Thoracic aorta endothelial cell (primary cell): ENCODE measurements around the gene SLC8A2. TPM values are rescaled to one million over a fixed set of nuclear protein-coding genes. Genes with fewer than 3 reads are reported as not detected.

Experiments
- total RNA-seq: library from RNA; depleted of rRNA; stranded (reverse); fragments of >200 nt; gene quantifications from 2 replicates; pipeline ENCODE4 v1.2.3, GENCODE V29; 2012

The SLC8A2 gene, protein sequence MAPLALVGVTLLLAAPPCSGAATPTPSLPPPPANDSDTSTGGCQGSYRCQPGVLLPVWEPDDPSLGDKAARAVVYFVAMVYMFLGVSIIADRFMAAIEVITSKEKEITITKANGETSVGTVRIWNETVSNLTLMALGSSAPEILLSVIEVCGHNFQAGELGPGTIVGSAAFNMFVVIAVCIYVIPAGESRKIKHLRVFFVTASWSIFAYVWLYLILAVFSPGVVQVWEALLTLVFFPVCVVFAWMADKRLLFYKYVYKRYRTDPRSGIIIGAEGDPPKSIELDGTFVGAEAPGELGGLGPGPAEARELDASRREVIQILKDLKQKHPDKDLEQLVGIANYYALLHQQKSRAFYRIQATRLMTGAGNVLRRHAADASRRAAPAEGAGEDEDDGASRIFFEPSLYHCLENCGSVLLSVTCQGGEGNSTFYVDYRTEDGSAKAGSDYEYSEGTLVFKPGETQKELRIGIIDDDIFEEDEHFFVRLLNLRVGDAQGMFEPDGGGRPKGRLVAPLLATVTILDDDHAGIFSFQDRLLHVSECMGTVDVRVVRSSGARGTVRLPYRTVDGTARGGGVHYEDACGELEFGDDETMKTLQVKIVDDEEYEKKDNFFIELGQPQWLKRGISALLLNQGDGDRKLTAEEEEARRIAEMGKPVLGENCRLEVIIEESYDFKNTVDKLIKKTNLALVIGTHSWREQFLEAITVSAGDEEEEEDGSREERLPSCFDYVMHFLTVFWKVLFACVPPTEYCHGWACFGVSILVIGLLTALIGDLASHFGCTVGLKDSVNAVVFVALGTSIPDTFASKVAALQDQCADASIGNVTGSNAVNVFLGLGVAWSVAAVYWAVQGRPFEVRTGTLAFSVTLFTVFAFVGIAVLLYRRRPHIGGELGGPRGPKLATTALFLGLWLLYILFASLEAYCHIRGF
- total RNA-seq, result not detected in 2 replicates

DNA sequence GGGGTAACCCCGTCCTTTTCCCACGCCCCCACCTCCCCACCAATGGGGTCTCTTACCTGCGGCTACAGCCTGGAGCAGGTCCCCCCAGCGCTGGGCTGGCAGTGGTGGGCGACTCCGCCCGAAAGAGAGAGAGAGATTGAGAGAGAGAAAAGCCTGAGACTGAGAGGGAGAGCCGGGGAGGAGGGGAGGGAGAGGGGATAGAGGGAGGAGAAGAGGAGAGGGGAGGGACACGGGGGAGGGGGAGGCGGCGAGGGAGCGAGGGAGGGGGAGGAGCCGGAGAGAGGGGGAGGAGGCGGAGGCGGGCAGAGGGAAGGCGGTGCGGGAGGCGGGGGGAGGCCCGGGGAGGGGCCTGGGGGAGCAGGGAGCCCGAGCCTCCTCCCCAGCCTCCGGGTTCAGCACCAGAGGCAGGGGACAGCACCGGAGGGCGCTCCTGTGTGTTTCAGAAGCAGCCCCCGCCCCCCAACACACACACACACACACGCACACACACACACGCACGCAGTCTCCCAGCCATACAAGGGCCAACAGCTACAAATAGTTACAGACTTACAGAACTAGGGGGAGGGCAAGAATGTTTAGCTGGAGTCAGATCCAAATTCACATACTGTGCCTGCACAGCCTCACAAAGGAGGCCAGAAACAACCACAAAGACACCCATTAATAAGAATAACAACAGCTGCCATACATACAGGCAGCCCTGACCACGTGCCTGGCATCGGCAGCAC, at the start of gene SLC8A2:
TSS of gene SLC8A2 (minus strand) at position 161 of the 725 bp plus-strand sequence. CDS start 5,490 bp downstream, outside the sequence.

DNA sequence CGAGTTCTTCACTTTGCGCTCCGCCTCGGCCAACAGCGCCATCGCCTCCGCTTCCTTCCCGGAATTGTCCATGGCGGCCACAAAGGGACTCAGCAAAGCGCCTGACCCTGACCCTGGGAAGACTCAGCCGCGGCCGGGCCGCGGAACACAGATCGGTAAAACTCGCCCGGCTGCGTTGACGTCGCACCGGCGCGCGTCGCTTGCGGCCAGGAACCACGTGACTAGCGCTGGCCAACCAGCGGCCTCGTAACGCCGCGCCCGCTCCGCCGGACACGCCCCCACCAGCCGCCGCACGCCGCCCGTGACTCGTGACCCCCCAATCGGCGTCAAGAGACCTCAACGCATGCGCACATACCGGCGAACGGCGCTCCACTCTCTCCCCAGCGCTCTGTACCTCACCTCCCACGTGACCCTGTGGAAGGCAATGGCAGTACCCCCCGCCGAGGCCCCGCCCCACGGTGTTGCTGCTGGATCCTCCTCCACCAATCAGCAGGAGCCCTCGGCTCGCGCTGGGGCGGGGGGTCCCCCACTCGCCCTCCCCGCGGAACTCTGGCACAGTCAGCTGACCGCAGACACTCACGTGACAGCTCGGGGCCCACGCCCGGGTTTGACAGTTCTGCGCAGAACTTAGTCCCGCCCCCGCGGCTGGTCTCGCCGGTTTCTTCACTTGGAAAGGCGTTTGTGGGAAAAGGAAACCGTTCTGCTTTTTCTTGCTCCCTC, 43.3 kb upstream of the SLC8A2 start, which contains the start of gene NAPA:
TSS of gene NAPA (minus strand) at position 195 of the 720 bp plus-strand sequence. CDS start at position 72, 123 bp downstream.

DNA sequence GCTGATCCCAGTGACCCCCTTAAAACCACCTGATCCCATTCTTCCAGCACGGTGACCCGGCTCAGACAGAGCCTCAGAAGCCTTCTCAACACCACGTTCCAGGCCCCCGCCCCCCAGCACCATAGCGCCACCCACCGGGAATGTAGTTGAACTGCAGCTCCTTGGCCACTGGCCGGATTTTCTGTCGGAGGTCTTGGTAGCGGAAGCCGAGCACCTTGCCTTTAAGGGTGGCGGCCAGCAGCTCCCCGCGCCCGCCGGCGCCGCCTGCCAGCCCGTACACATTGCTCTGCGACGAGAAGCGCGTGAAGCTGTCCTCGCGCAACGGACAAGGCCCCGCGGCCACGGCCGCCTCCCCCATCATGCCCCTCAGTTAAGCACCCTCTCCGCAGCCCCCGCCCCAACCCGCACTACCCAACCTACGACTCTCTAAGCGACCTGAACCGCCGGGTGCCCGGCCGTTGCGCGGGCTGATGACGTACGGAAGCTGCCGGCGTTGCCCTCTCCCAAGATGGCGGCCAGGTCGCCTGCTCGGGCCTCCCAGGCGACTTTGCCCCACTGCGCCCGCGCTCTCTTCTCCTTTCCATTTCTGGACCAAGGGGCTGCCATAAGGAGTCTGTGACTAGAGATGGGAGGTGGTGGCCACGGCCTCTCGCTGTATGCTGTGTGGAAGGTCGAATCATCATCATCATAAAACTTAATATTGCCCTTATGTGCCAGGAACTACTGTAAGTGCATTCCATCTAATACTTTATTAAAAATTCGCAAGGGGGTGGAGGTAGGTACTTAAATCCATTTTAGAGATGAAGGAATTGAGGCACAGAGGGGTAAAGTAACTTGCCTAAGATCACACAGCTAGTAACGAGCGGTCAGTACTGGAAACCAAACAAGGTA, 12.4 kb upstream of the SLC8A2 start, which contains the start of gene KPTN:
TSS of gene KPTN (minus strand) at position 420 of the 891 bp plus-strand sequence. CDS start at position 361, 59 bp downstream.

DNA sequence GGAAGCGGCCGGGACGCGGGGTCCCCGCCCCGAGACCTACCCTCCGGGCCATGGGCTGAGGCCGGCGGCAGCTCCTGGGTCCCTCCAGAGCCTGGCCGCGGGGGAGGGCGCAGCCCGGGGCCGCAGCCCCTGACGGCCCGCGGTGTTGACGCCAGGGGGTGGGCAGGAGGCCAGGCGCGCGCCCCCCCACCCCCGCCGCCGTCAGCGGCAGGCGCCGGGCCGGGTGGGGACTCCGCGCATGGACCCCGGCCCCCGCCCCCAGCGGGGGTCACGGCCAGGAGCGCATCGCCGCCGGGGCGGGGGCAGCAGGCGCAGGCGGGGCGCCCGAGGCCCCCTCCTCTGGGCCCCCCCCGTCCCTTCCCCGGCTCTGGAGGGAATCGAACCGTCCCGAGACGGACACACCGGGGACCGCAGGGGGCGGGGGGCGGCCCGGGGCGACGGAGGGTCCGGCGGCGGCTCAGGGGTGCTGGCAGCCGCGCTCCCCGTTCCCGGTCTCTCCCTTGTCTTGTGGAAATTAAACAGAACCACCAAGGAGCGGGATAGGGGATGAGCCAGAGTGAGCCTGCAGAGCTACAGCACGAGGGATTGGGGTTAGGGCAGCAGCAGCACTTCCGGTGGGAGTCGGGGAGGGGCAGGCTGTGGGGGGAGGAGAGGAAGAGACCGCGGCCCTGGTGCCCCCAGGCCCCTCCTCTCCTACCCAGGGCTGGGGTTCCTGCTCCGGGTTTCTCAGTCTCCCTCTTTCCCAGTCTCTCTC, 52.5 kb downstream of the SLC8A2 start, which contains the start of gene MEIS3:
TSS of gene MEIS3 (minus strand) at position 498 of the 754 bp plus-strand sequence. CDS start at position 52, 446 bp downstream.

Other genes with a start within 250 kb of the SLC8A2 start
- gene BBC3, start 240.7 kb downstream of the SLC8A2 start, total RNA-seq, result 10.6 and 11.7 TPM in 2 replicates
- 5.5 and 7.2 TPM in 2 replicates for gene CCDC9, start 215.4 kb downstream of the SLC8A2 start, total RNA-seq
- gene INAFM1, start 197.0 kb downstream of the SLC8A2 start, total RNA-seq, result 0.53 and 0.65 TPM in 2 replicates
- not detected in 2 replicates for gene C5AR1, start 162.0 kb downstream of the SLC8A2 start, total RNA-seq
- gene C5AR2, start 139.7 kb downstream of the SLC8A2 start, total RNA-seq, result under 0.01 TPM in 1 of 2 replicates, not detected in the other
- gene DHX34, start 122.6 kb downstream of the SLC8A2 start, total RNA-seq, result 15.3 and 17.5 TPM in 2 replicates
- not detected in 2 replicates for gene MEIS3, start 52.4 kb downstream of the SLC8A2 start, total RNA-seq
- 3.1 and 4.2 TPM in 2 replicates for gene KPTN, start 12.3 kb upstream of the SLC8A2 start, total RNA-seq
- 73.3 and 74.5 TPM in 2 replicates for gene NAPA, start 43.2 kb upstream of the SLC8A2 start, total RNA-seq
- gene ZNF541, start 101.3 kb upstream of the SLC8A2 start, total RNA-seq, result 0.14 TPM in 1 of 2 replicates, not detected in the other
- gene BICRA, start 137.2 kb upstream of the SLC8A2 start, total RNA-seq, result 11.0 and 19.2 TPM in 2 replicates
- gene EHD2, start 241.5 kb upstream of the SLC8A2 start, total RNA-seq, result 126 and 166 TPM in 2 replicates